ENCODE data around the gene GRIN2B.

Gene GRIN2B

GRCh38 chr12:13956060-13956590, 25.3 kb downstream of the GRIN2B start:
- Histone ChIP-seq H4K20me1 (ENCODE audit: control insufficient read depth, insufficient read depth, low read depth, low read length) (no peaks in the 10 kb centered on the region), H3F3A (ENCODE audit: control insufficient read depth, insufficient read depth) (no peaks in the 10 kb centered on the region), H3K9me2 (replicated peaks; ENCODE audit: control insufficient read depth, low read length) (no peaks in the 10 kb centered on the region), H3K4me1 (ENCODE audit: control insufficient read depth, low read length) (no peaks in the 10 kb centered on the region), H3K9me3 (ENCODE audit: control insufficient read depth, insufficient read depth, low read length) (no peaks in the 10 kb centered on the region), H3K79me2 (ENCODE audit: control insufficient read depth, low read length) (no peaks in the 10 kb centered on the region), H3K27ac (ENCODE audit: low read depth, low read length) (no peak overlapping the region), H3K27me3 (ENCODE audit: control insufficient read depth, low read length) (no peaks in the 10 kb centered on the region), H3K4me2 (ENCODE audit: low read length) (no peak overlapping the region), H3K36me3 (ENCODE audit: control insufficient read depth, low read length) (no peaks in the 10 kb centered on the region), H3K4me3 (ENCODE audit: low read length) (no peak overlapping the region)
- TF ChIP-seq CTCF (IDR thresholded peaks at IDR 0.05; ENCODE audit: low read depth, low read length, poor library complexity, severe bottlenecking), result no peak
- no peak for TF ChIP-seq EZH2phosphoT487 (IDR thresholded peaks at IDR 0.05; ENCODE audit: borderline replicate concordance, low read length)

GRCh38 chr12:13952096-13952495, 29.3 kb downstream of the GRIN2B start:
- TF ChIP-seq EZH2phosphoT487 (IDR thresholded peaks at IDR 0.05; ENCODE audit: borderline replicate concordance, low read length) (no peak), CTCF (IDR thresholded peaks at IDR 0.05; ENCODE audit: low read depth, low read length, poor library complexity, severe bottlenecking) (no peak)
- Histone ChIP-seq H3F3A (ENCODE audit: control insufficient read depth, insufficient read depth) (no peaks in the 10 kb centered on the region), H3K36me3 (ENCODE audit: control insufficient read depth, low read length) (no peaks in the 10 kb centered on the region), H3K4me2 (ENCODE audit: low read length) (no peak overlapping the region), H4K20me1 (ENCODE audit: control insufficient read depth, insufficient read depth, low read depth, low read length) (no peaks in the 10 kb centered on the region), H3K27me3 (ENCODE audit: control insufficient read depth, low read length) (no peaks in the 10 kb centered on the region), H3K79me2 (ENCODE audit: control insufficient read depth, low read length) (no peaks in the 10 kb centered on the region), H3K27ac (ENCODE audit: low read depth, low read length) (no peak overlapping the region), H3K9me3 (ENCODE audit: control insufficient read depth, insufficient read depth, low read length) (no peaks in the 10 kb centered on the region; the same call in 1 of the 2 replicates), H3K4me3 (ENCODE audit: low read length) (no peak overlapping the region), H3K9me2 (replicated peaks; ENCODE audit: control insufficient read depth, low read length) (no peaks in the 10 kb centered on the region), H3K4me1 (ENCODE audit: control insufficient read depth, low read length) (no peaks in the 10 kb centered on the region)

- Histone ChIP-seq H3K36me3 (ENCODE audit: control insufficient read depth, low read length) (no peaks in the 10 kb centered on the region), H3K9me3 (ENCODE audit: control insufficient read depth, insufficient read depth, low read length) (no peaks in the 10 kb centered on the region; the same call in 1 of the 2 replicates), H3K9me2 (replicated peaks; ENCODE audit: control insufficient read depth, low read length) (no peaks in the 10 kb centered on the region), H3K4me3 (ENCODE audit: low read length) (no peak overlapping the region), H3K27me3 (ENCODE audit: control insufficient read depth, low read length) (no peaks in the 10 kb centered on the region), H4K20me1 (ENCODE audit: control insufficient read depth, insufficient read depth, low read depth, low read length) (no peaks in the 10 kb centered on the region), H3F3A (ENCODE audit: control insufficient read depth, insufficient read depth) (no peaks in the 10 kb centered on the region), H3K4me2 (ENCODE audit: low read length) (no peak overlapping the region), H3K27ac (ENCODE audit: low read depth, low read length) (no peak overlapping the region), H3K79me2 (ENCODE audit: control insufficient read depth, low read length) (no peaks in the 10 kb centered on the region), H3K4me1 (ENCODE audit: control insufficient read depth, low read length) (no peaks in the 10 kb centered on the region)
- no peak for TF ChIP-seq CTCF (IDR thresholded peaks at IDR 0.05; ENCODE audit: low read depth, low read length, poor library complexity, severe bottlenecking)
Measured at GRCh38 chr12:13950502-13950901, 30.9 kb downstream of the GRIN2B start.

Data from DOHH2 (cell line).